ENCODE measurements around the gene DNAJC5G.
A peak's percentile ranks its signal among the peaks of the same experiment; 100 is the strongest.

DNA sequence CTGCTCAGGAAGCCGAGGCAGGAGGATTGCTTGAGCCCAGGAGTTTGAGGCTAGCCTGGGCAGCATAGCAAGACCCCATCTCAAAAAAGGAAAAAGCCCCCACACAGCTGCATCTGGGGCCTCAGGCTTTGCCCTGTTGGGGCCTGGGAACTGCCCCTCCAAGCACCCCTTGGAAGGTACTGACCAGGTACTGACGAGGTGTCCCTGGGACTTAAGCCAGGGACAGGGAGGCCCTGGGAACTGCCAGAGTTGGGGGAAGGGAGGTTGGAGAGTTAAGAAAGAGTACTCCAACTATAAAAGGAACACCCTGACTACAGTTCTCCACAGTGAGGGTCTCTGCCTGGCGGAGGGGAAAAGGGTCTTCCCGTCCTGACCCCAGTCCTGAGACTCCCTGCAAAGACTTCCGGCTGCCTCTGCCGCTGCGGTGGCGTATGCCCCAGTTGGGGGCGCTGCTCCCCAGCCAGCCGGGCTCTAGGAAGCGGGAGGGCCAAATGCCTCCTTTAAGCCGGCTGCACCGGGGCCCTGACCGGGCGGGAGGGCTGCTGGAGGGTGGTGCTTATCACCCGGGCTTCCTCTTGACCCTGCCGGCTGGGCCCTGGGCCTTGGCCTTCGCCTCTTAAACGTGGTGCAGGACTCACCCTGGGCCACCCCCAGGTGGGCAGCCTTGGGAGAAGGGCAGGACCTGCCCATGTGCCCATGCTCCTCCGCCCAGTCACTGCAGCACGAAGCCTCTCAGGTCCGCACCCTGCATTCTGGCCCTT, 25.2 kb upstream of the DNAJC5G start:
- TF ChIP-seq CTCF (IDR thresholded peaks at IDR 0.05) (peak in 1 of 3 donors; percentile 24), POLR2A (IDR thresholded peaks at IDR 0.05) (no peak), EP300 (IDR thresholded peaks at IDR 0.05) (no peak)
